Iris pigment epithelial cell (primary cell): ENCODE data around the gene UBQLN4.
"Not testable (repeated sequence)": the region's sequence is repeated elsewhere in the genome, so short reads cannot be mapped to it uniquely, and the experiment has no call there.

Experiments used
- DNase-seq: peaks from one replicate; pipeline ENCODE4 v3.0.0-alpha.2; 2011; ENCODE audit warnings: low read depth

UBQLN4 gene

DNA sequence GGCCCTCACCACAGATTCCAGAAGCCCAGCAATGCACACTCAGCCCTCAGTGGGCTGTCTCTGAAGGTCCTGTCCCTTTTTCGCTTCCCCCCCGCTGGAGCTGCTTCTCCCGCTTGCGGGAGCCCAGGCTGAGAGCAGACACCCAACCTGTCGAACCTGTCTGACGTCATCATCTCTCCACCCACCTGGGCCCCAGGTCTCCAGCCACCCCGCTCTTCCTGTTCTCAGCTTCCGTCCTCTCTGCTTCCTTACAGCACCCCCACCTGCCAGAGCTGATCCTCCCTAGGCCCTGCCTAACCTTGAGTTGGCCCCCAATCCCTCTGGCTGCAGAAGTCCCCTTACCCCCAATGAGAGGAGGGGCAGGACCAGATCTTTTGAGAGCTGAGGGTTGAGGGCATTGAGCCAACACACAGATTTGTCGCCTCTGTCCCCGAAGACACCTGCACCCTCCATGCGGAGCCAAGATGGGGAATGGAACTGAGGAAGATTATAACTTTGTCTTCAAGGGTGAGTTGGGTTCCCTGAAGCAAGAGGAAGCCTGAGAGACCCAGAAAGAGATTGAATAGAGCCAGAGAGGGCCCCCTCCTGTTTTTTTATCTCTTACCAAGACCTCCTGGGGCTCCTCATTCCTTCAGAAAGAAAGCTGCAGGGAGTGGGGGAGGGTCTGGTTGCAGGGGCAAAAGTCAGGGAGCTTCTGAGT, 7.5 kb upstream of the UBQLN4 start, which contains the start of gene RAB25:
TSS of gene RAB25 (plus strand) at position 224 of the 700 bp plus-strand sequence. CDS start at position 465, 241 bp downstream.
- no peak for DNase-seq

DNA sequence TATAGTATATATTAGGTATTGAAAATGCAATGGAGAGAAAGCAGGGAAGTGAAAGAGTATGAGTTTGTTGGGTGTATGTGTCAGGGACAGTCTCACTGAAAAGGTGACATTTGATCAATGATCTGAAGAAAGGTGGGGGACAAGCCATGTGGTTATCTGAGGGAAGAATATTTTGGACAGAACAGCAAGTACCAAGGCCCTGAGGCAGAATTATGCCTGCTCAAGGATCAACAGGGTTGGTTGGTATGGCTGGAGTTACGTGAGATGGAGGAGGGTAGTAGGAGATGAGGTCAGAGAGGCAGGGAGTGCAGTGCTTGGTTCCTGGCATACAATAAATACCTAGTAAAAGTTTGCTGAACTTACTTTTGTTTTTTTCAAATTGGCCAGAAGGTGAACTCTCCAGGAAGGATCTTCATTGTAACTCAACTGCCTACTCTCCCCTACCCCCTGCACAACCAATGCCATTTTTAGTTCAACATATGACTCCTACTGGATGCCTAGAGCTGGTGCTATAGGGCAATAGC, 2.8 kb upstream of the UBQLN4 start:
- DNase-seq, result no peak

DNA sequence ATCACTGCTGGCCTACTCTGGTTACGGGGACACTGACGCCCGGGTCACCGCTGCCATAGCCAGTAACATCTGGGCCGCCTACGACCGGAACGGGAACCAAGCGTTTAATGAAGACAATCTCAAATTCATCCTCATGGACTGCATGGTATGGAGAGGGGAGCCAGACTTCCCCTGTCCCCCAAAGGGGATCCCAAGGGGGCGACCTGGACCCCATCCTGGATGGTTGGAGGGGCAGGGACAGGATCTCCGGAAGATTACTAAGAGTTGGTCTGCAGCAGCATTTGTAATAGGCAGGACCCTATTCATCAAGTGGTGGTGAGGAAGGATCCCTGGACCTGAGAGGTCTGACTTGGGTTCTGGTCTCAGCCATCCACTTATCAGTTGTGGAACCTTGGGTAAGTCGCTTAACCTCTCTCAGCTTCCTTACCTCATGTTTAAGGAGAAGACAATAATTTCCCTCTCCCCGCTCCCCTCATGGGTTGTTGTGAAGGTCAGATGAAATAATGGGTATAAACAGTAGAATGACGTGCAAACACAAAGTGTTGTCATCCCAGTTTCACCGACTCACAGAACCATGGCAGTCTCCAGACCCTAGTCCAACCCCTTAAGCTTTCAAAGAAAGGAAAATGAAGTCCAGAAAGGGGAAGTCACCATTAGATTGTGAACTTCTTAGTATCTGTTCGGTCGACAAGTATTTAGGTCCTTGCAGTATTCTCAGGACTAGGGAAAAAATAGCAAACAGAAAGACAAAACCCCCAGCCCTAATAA, 1.9 kb upstream of the UBQLN4 start:
- no peak for DNase-seq

DNA sequence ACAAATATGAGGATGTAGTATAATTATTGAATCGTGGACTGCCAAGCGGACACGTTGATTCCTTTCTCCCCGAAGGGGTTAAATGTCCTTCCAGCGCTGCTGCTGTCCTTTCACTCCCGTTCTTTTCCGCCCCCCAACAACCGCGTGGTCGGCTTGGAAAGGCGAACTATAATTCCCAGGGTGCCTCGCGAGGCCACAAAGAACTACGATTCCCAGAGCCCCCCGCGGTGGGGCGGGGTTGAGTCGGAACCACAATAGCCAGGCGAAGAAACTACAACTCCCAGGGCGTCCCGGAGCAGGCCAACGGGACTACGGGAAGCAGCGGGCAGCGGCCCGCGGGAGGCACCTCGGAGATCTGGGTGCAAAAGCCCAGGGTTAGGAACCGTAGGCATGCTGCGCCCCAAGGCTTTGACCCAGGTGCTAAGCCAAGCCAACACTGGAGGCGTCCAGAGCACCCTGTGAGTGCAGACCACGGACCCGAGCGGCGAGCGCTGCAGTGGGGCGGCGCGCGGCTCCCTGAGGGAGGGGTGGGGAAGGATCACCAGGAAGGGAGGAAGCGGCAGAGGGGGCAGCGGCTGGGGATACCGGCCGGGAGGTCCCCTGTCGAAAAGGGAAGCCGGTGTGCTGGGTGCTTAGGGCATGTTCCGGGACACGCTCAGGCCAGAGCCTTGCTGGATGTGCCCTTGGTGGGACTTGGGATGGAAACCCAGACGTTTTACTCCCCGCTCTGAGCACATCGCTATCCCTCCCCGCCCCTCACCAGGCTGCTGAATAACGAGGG, 1.1 kb upstream of the UBQLN4 start, which contains the start of gene LAMTOR2:
TSS of gene LAMTOR2 (plus strand) at position 283 of the 781 bp plus-strand sequence. CDS start at position 391, 108 bp downstream.
- DNase-seq, result peak; percentile 97

DNA sequence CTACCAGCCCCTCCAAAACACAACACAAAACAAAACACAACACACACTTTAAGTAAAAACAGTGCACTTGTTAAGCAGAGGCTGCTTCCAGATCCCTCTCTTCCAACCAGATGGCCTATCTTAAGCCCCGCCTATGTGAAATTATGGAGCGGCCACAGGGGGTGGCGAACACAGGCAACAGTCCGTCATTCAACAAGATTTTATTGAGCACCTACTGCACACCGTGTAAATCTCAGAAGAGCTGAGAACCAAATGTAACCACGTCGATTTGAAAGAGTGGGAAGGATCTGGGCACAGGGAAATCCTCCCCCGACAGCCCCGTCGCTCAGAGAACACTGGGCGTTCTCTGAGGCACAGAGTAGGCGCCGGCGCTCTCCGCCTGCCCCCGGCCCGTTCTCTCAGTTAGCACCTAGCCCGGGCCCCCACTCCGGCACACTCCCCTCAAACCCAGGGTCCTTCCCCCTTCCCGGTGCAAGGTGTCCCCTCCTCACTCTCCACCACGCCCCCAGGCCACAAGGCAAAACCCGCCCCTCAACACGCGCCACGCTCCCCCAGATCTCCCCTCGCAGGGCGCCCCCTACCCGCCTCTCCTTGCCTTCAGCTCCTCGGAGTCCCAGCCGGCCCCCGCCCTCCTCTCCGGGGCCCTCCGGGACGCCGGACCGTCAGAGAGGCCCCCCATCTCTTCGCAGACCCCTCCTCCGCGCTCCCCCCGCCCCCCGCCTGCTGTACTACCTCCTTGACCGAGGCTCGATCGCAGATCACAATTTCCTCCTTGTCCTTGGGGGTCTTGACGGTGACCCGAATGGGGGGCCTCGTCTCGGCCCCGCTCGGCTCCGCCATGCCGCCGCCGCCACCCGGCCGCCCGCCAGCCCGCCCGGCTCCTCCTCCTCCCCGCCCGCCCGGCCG, 483 bp downstream of the UBQLN4 start:
- peak; percentile 84 for DNase-seq

DNA sequence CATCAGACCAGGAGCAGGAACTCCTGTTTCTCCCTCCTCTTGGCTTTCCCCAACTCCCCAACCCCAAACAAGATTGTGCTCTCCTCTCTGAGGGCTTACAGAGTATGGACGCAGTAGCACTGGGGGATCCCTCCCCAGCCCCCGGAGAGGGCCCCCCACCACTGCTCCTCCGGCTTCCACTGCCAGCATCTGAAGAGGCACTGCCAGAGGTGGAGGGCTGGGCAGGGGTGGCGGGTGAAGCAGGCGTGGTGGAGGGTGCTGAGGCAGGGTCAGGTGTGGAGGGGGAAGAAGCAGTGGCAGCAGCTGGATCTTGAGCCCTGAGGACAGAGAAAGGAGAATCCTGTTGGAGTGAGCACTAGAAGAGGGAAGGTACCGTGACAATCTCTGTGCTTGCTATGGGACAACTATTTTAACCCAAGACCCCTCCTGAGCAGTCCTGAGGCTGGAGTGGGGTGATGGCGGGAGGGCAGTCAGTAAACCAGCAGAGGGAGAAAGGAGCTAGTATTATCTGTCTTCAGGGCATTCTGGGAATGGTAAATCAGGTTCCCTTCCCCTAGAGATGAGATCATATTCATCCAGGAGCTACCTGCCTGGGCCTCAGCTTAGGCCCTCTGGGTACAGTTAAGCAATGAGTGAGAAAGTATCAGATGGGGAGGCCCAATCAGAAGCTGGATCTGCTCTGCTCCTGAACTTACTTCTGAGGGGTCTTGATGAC, 2.4 kb downstream of the UBQLN4 start:
- DNase-seq, result no peak

DNA sequence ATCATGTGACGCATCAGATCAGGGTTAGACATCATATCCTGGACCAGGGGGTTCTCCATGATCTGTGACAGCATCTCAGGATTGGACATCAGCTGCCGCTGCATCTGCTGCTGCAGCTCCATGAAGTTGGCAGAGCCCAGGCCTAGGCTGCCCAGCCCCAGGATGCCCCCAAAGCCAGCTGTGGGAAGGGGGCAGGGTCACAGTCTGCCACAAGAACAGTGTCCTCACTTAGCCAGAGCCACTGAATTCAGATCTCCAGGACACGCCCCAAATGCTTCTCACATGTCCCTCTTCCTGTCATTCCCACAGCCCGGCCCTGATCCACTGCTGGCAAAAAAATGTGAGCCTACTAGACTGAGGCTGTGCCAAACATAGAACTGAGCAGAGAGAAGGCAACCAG, 3.2 kb downstream of the UBQLN4 start:
- no peak for DNase-seq

DNA sequence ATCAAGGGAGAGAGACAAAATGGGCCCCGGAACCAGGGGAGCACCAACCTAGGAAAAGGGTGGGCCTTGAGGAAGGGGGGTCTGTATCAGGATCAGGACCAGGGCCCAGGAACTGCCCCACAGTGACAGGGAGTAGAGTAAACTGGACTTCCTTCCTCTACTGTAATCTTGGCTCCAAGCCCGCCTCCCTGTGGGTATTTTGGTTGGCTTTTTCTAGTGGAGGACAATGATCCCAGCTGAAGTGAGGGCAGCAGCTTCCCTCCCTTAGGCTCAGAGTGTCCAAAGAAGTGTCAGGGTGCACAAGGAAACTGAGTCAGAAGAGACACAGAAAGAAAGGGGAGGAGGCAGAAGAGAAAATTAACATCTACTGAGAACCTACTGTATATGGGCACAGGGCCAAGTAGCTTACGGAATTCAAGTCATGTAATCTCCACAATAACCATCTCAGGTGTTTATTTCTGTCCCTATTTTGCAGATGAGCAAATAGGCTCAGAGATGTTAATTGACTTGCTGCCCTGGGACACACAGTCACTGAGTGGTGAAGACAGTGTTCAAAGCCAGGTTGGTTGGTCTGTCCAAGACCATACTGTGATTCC, 4.8 kb downstream of the UBQLN4 start:
- no peak for DNase-seq

DNA sequence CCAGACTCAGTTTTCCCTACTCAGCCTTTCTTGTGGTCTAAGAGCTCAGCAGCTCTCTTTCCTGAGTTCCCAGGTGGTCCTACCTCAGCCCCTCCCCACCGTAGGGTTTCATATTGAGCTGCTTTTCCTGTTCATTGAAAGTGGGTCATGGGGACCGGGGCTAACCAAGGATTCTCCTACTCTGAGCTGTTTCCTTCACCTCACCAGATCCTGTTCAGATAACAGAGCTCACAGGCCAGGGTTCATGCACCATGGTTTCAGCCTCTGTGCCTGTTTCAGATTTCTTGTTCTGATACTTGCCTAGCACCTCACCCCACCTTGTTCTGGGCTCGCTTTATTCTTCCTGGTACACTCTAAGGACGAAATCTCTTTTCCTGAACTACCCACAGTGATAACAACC, 8.5 kb downstream of the UBQLN4 start:
- no peak for DNase-seq

DNA sequence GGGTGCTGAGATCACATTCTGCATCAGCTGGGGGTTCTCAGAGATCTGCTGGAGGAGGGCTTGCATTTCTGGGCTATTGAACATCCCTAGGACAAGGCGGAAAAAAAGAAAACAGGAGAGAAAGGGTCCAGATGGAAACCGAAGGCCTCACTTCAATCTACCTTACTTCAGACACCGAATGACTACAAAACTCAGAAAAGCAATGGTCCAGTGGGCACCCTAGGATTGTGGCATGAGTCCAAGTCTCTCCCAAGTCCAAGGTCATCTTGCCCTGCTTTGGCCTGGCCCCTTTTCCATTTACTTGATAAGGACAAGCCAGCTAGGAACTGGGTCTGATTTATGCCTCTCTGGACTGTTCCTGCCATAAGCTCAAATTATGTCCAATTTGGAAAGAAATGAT, 10.8 kb downstream of the UBQLN4 start:
- no peak for DNase-seq

DNA sequence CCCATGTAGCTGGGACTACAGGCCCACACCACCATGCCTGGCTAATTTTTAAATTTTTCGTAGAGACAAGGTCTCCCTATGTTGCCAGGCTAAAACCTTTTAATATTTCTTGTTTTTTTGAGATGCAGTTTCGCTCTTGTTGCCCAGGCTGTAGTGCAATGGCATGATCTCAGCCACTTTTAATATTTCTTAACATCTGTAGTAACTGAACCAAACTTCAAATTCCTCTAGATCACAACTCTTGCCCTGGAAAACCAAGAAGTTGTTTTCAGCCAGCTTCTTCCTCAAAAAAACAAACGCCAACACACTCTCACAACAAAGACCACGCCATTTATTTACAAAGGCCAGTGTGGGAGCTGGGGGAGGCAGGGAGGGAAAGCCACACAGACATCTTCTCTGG, 18.6 kb downstream of the UBQLN4 start:
- not testable (repeated sequence) for DNase-seq

DNA sequence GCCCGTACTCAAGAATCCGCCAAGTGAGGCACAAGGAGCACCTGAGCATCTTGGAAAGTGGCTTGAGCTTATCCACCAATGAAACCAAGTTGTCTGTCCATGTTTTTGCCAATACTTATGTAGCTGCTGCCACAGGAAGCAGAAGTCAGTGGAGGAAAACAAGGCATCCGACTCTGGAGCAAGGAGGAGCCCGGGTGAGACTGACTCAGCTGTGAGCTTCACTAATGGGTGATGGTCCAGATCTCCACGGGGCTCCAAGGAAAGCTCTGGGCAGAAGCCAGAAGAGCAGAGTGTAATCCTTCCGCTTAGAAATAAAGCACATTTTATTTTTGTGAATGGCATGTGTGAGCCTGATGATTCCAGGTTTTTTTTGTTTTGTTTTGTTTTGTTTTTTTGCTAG, 20.6 kb downstream of the UBQLN4 start:
- DNase-seq, result peak; percentile 38

DNA sequence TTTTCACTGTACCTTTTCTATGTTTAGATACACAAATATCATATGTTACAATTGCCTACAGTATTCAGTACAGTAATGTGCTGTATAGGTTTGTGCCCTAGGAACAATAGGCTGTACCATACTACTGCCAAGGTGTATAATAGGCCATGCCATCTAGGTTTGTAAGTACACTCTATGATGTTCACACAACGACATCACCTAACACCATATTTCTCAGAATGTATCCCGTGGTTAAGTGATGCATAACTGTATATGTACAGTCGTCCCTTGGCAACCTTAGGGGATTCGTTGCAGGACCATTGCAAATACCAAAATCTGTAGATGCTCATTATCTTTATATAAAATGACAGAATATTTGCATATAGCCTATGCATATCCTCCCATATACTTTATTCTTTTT, 27.0 kb downstream of the UBQLN4 start:
- no peak for DNase-seq

DNA sequence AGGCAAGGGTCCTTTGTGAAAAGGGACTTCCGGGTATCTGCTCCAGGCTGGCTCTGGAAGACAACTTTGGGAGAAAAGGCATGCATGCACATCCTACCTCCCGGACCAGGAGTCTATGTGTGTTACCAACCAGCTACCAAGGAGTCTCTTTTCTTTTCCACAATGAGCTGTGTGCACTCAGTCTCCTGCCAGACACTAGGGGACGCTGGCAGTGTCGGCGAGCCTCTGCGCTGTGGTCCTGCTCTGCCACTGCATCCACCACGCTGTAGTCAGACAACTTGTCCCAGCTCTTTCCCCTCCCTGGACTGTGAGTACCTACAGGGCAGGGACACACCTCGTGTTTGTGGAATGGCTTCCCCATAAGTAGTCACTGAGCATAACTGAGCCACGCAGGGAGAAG, 27.7 kb downstream of the UBQLN4 start:
- DNase-seq, result peak; percentile 43

DNA sequence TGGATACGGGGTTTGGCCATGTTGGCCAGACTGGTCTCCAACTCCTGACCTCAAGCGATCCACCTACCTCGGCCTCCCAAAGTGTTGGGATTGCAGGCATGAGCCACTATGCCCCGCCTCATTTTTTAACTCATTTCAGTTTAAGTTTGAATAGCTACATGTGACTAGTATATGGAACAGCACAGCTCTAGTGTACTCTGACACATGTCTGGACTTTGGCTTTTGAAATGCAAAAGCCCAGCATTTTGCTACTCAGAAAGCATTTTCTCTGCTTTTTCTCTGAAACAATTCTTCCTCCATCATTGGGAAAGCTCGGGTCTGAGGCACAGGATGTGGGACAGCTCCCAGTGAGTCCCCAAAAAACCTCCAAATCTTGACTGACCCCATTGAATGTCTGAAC, 28.8 kb downstream of the UBQLN4 start:
- no peak for DNase-seq

DNA sequence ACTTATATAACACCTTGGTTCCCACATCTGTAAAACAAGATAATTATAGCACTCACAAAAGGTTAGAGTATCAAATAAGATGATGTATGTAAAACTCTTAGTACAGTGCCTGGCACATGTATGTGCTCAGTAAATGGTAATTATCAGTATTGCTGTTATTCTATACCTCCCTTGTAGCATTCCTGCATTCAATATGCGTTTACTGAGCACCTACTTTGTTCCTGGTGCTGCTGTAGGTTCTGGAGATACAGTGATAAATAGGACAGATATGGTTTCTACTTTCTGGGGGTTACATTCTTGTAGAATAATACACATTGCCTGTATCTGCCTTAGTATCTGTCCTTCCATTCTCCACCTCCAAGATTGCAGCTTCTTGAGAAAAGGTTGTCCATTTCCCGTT, 31.6 kb downstream of the UBQLN4 start:
- DNase-seq, result no peak

DNA sequence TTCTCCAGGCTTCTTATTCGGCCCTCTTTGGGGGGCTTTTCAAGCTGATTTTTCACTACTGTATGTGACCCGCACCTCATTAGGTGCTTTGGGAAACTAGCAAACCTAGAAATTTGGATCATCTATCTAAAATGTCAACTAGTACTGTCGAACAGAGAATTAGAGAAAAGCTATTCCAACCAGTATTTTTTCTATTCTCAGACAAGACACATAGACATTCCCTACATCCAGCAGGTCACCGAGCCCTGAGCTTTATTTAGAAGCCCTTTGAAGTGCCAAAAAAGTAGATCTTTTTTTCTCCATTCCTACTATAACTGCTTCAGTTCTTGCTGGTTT, 32.5 kb downstream of the UBQLN4 start:
- DNase-seq, result no peak

DNA sequence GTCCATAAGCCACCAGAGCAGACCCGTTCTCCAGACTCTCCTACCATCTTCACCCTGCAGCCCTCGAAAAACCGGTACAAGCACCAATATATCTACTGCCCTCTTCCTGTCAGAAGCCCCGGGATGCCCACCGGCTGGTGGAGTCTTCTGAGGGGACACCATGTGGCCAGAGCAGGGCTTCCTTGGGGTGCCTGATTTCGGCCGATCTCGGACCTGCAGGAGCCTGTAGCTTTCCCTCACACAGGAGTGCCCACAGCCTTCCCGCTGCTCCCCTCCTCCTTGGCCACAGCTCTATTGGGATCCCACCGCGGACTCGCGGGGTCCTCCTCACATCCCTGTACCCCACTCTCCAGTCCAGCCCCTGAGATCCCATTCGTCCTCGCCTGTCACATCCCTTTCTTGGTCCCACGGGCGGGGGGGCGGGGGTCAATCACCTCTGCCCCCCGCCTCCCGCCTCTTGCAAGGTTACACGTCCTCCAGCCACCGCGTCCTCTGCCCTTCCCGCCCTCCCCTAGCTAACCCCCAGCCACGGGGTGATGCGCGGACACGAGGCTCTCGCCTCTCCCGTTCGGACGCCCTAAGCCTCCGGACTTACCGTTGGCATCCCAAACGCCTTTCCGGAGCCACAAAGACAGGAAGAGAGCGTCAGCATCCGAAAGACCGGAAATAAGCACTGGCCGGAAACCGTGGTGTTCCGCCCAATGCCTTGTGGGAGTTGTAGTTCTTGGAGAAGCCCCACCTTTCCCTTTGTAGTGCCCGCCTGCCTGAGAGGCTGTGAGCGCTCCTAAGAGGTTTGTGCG, 33.1 kb downstream of the UBQLN4 start, which contains the start of gene SSR2:
TSS of gene SSR2 (minus strand) at position 659 of the 800 bp plus-strand sequence. CDS start 784 bp downstream, outside the sequence.
- peak; percentile 94 for DNase-seq

DNA sequence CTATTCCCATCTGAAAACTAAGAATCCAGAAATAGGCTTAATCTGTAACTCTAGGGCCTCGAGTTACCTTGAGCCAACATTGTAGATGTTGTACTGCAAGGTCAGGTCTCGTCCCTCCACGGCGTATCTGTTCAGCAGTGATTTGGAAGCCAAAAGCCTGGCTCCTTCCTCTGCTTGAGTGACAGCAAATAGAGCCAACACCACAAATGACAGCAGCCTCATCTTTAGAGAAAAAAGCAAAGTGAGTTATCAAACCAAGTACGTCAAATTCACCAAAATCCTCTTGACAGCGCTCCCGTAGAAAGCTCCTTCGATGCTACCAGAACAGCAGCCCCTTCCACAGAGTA, 33.7 kb downstream of the UBQLN4 start:
- DNase-seq, result no peak

DNA sequence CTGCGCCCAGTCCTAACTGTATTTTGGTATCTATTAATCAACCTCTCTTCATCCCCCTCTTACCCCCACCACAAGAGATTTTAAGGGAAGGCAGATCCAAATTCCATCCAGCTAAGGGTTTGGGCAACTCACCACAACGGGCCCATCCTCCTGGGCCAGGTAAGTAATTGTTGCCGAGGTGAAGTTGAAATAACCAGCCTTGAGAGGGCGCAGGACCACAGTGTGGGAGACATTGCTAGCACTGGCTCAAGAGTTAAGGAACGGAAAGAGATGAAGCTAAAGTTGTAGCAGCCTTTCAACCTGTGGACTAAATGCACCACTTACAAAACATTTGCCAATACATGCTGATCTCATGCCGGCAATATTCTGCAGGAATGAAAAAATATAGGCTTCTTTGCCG, 38.8 kb downstream of the UBQLN4 start:
- DNase-seq, result no peak
